ENCODE results near the gene WWP2.

- TF ChIP-seq EZH2phosphoT487 (IDR thresholded peaks at IDR 0.05; ENCODE audit: low read length) (no peak), CTCF (IDR thresholded peaks at IDR 0.05; ENCODE audit: low read length) (no peak)
Observed at GRCh38 chr16:69781118-69781517, 19.0 kb downstream of the WWP2 start.

All from MM.1S (cell line).